ENCODE results near the gene SEMA4B.

GRCh38 chr15:90222547-90222946 lies 21.4 kb downstream of the SEMA4B start:
- TF ChIP-seq CTCF (IDR thresholded peaks at IDR 0.05), result no peak
- no peak for TF ChIP-seq POLR2A (IDR thresholded peaks at IDR 0.05)

Data from body of pancreas (tissue), 4 donors.